ENCODE data around the gene MICU1. TPM values are rescaled to one million over a fixed set of nuclear protein-coding genes. Genes with fewer than 3 reads are reported as not detected.

Gene MICU1
- total and polyA plus RNA-seq, 2 experiments from 2014 or later: 27.5 to 52.3 TPM

GRCh38 chr10:72321248-72322029, 304.4 kb downstream of the MICU1 start:
- ATAC-seq: no peak
- H3K4me3 Mint-ChIP-seq: peak overlapping the region; percentile 60; the same call in 1 of the 3 replicates
- H3K4me1 ChIP-seq (ENCODE audit: insufficient read depth): peaks cover 27% of the 10 kb centered on the region

GRCh38 chr10:72320676-72321247, 305.1 kb downstream of the MICU1 start:
- H3K4me1 Mint-ChIP-seq: peaks cover 55% of the 10 kb centered on the region
- H3K4me3 Mint-ChIP-seq: peak overlapping the region; percentile 60
- Histone ChIP-seq H3K27me3 (ENCODE audit: insufficient read depth) (no peaks in the 10 kb centered on the region), H3F3A (replicated peaks; ENCODE audit: low read depth) (peaks cover 13% of the 10 kb centered on the region), H3K4me3 (0 out of 2 replicates have a peak overlapping the region, but pooled peaks have one; percentile 23), H2AFZ (peak overlapping the region; percentile 88), H3K79me2 (replicated peaks; ENCODE audit: insufficient read depth) (no peaks in the 10 kb centered on the region), H3K36me3 (ENCODE audit: insufficient read depth) (no peaks in the 10 kb centered on the region), H3K27ac (ENCODE audit: low read depth) (peak overlapping the region; percentile 98), H4K20me1 (replicated peaks; ENCODE audit: insufficient read depth) (no peaks in the 10 kb centered on the region), H3K4me2 (peak overlapping the region; percentile 87; the same call in 1 of the 2 replicates), H3K9me2 (ENCODE audit: insufficient read depth) (no peaks in the 10 kb centered on the region), H3K4me1 (ENCODE audit: insufficient read depth) (peaks cover 27% of the 10 kb centered on the region)
- H3K36me3 Mint-ChIP-seq (ENCODE audit: low read depth): no peaks in the 10 kb centered on the region
- peak overlapping the region; percentile 100 for H3K27ac Mint-ChIP-seq
- ATAC-seq (peak; percentile 57), DNase-seq (ENCODE audit: low spot score) (peak; percentile 90)
- peaks cover 28% of the 10 kb centered on the region for H3K27me3 Mint-ChIP-seq (ENCODE audit: insufficient read depth, low read depth, poor library complexity)
- H3K9me3 Mint-ChIP-seq: no peaks in the 10 kb centered on the region; the same call in 2 of the 3 replicates
- no peak for TF ChIP-seq ZNF331 (CRISPR knock-in tag; IDR thresholded peaks at IDR 0.05; ENCODE audit: low read depth)
- no peak for TF ChIP-seq ZNF114 (CRISPR knock-in tag; IDR thresholded peaks at IDR 0.05)
- TF ChIP-seq ZNF462 (CRISPR knock-in tag; IDR thresholded peaks at IDR 0.05): 0 out of 2 replicates have a peak, but pooled peaks have one; percentile 27
- TF ChIP-seq POLR2AphosphoS5 (IDR thresholded peaks at IDR 0.05; ENCODE audit: low read depth): peak; percentile 63
- no peak for TF ChIP-seq JUNB (IDR thresholded peaks at IDR 0.05; ENCODE audit: unreplicated experiment)

More at GRCh38 chr10:72321248-72322029, 304.4 kb downstream of the MICU1 start:
- peak overlapping the region; percentile 100 for H3K27ac Mint-ChIP-seq
- no peaks in the 10 kb centered on the region for H3K9me2 ChIP-seq (ENCODE audit: insufficient read depth)
- no peaks in the 10 kb centered on the region for H3K36me3 ChIP-seq (ENCODE audit: insufficient read depth)
- H3K27me3 ChIP-seq (ENCODE audit: insufficient read depth): no peaks in the 10 kb centered on the region
- peak overlapping the region; percentile 98; the same call in 1 of the 2 replicates for H3K27ac ChIP-seq (ENCODE audit: low read depth)
- H3K4me3 ChIP-seq: no peak overlapping the region
- TF ChIP-seq EZH2 (IDR thresholded peaks at IDR 0.05; ENCODE audit: low read depth, unreplicated experiment) (no peak), STAT1 (IDR thresholded peaks at IDR 0.05; ENCODE audit: unreplicated experiment) (no peak), POLR2AphosphoS5 (IDR thresholded peaks at IDR 0.05; ENCODE audit: low read depth) (no peak), ZNF331 (CRISPR knock-in tag; IDR thresholded peaks at IDR 0.05; ENCODE audit: low read depth) (no peak), JUNB (IDR thresholded peaks at IDR 0.05; ENCODE audit: unreplicated experiment) (no peak), EZH2phosphoT487 (IDR thresholded peaks at IDR 0.05; ENCODE audit: unreplicated experiment) (no peak), CTCF (conservative IDR thresholded peaks at IDR 0.05; ENCODE audit: low read depth in 2 of 2) (no peak)
- peaks cover 52% of the 10 kb centered on the region for H3K4me1 Mint-ChIP-seq
- peak overlapping the region; percentile 87; the same call in 1 of the 2 replicates for H3K4me2 ChIP-seq
- no peaks in the 10 kb centered on the region for H4K20me1 ChIP-seq (replicated peaks; ENCODE audit: insufficient read depth)
- H2AFZ ChIP-seq: peak overlapping the region; percentile 88; the same call in 1 of the 2 replicates
- no peaks in the 10 kb centered on the region; the same call in 1 of the 3 replicates for H3K9me3 Mint-ChIP-seq
- peaks cover 27% of the 10 kb centered on the region for H3K27me3 Mint-ChIP-seq (ENCODE audit: insufficient read depth, low read depth, poor library complexity)
- peaks cover 13% of the 10 kb centered on the region for H3F3A ChIP-seq (replicated peaks; ENCODE audit: low read depth)
- no peaks in the 10 kb centered on the region for H3K36me3 Mint-ChIP-seq (ENCODE audit: low read depth)
- peak; percentile 11 for DNase-seq (ENCODE audit: low spot score)
- no peaks in the 10 kb centered on the region for H3K79me2 ChIP-seq (replicated peaks; ENCODE audit: insufficient read depth)

Data from GM23338 (cell line).